Duodenal mucosa (tissue), 2 donors: ENCODE results near the gene PCMT1.
"Not testable (repeated sequence)": the region's sequence is repeated elsewhere in the genome, so short reads cannot be mapped to it uniquely, and the experiment has no call there.

Experiments used
- H3K27ac ChIP-seq: one replicate; pipeline ENCODE4 v1.7.0; 2013; ENCODE audit warnings: low read depth, low read length
- H3K27me3 ChIP-seq, 2 donors: one replicate each; pipeline ENCODE4 v1.7.0; 2013; ENCODE audit warnings: low read length in 2 of 2, control low read depth in 1 of 2; ENCODE audit not compliant: insufficient read depth in 2 of 2, control insufficient read depth in 1 of 2
- H3K36me3 ChIP-seq, 2 donors: one replicate each; pipeline ENCODE4 v1.7.0; 2013; ENCODE audit warnings: low read length in 2 of 2, control low read depth in 1 of 2; ENCODE audit not compliant: insufficient read depth in 2 of 2, control insufficient read depth in 1 of 2
- H3K4me1 ChIP-seq, 2 donors: one replicate each; pipeline ENCODE4 v1.7.0; 2013; ENCODE audit warnings: low read length in 2 of 2, control low read depth in 1 of 2; ENCODE audit not compliant: insufficient read depth in 2 of 2, control insufficient read depth in 1 of 2
- H3K4me3 ChIP-seq, 2 donors: one replicate each; pipeline ENCODE4 v1.7.0; 2013; ENCODE audit warnings: low read length in 2 of 2, low read depth in 1 of 2
- H3K9ac ChIP-seq, 2 donors: one replicate each; pipeline ENCODE4 v1.7.0; 2013; ENCODE audit warnings: low read length in 2 of 2, low read depth in 1 of 2
- H3K9me3 ChIP-seq, 2 donors: one replicate each; pipeline ENCODE4 v1.7.0; 2013; ENCODE audit warnings: low read length in 2 of 2, control low read depth in 1 of 2; ENCODE audit not compliant: control insufficient read depth in 1 of 2

PCMT1 gene

DNA sequence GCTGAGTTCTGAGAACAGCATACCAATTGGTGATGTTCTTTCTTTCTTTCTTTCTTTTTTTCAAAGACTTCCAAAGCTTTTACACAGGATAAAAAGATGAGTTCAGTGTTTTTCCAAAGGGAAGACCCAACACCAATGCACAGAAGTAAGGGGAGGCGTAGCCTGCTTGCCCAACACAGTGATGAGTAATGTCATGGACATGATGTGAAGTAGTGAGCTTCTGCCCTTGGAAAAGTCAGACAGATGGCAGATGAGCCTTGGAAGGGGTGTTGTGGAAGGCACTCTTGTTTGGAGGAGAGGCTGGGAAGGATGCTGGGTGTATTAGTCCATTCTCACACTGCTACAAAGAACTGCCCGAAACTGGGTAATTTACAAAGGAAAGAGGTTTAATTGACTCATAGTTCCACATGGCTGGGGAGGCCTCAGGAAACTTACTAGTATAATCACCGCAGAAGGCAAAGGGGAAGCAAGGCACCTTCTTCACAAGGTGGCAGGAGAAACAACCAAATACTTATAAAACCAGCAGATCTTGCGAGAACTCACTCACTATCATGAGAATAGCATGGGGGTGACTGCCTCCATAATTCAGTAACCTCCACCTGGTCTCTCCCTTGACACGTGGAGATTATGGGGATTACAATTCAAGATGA lies 102.0 kb downstream of the PCMT1 start:
- Histone ChIP-seq H3K9me3 (no peaks in the 10 kb centered on the region), H3K36me3 (peaks cover 0 to 6% of the 10 kb centered on the region in 2 donors), H3K9ac (no peak overlapping the region), H3K27ac (no peak overlapping the region), H3K4me1 (peaks cover 7 to 19% of the 10 kb centered on the region in 2 donors), H3K4me3 (no peak overlapping the region), H3K27me3 (no peaks in the 10 kb centered on the region)

DNA sequence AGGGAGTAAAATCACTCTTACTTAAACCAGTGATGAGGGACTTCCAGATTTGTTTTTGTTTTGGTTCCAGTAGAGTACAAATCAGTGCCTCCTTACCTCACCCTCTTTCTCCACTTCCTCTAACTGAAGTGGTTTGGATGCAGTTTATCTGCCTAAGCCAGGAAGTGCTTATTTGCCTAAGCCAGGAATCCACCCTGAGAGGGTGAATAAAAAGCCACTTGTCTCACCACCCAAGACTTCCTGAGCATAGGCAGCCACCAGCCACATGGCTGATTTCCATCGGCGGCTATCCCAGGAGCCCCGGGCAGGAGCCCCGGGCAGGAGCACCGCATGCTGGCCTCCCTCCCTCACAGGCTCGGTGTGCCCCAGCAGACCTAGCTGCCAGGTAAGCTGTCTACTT lies 102.6 kb downstream of the PCMT1 start:
- no peak overlapping the region for H3K27ac ChIP-seq
- no peaks in the 10 kb centered on the region for H3K27me3 ChIP-seq
- H3K4me3 ChIP-seq: no peak overlapping the region
- H3K36me3 ChIP-seq: peaks cover 0 to 6% of the 10 kb centered on the region in 2 donors
- peaks cover 4 to 16% of the 10 kb centered on the region in 2 donors for H3K4me1 ChIP-seq
- no peak overlapping the region for H3K9ac ChIP-seq
- no peaks in the 10 kb centered on the region for H3K9me3 ChIP-seq

- H3K27me3 ChIP-seq: no peaks in the 10 kb centered on the region
- no peak overlapping the region for H3K9ac ChIP-seq
- no peak overlapping the region for H3K4me3 ChIP-seq
- no peaks in the 10 kb centered on the region for H3K9me3 ChIP-seq
- H3K4me1 ChIP-seq: peaks cover 0 to 9% of the 10 kb centered on the region in 2 donors
- H3K36me3 ChIP-seq: peaks cover 0 to 6% of the 10 kb centered on the region in 2 donors
- no peak overlapping the region for H3K27ac ChIP-seq
Measured at GRCh38 chr6:149852881-149853280, 103.3 kb downstream of the PCMT1 start.

GRCh38 chr6:149854017-149854416 lies 104.5 kb downstream of the PCMT1 start:
- not testable (repeated sequence) for H3K9me3 ChIP-seq, H3K27ac ChIP-seq, H3K4me3 ChIP-seq, H3K36me3 ChIP-seq, H3K27me3 ChIP-seq, H3K4me1 ChIP-seq, H3K9ac ChIP-seq

GRCh38 chr6:149854532-149854931 lies 105.0 kb downstream of the PCMT1 start:
- Histone ChIP-seq H3K36me3 (peaks cover 0 to 6% of the 10 kb centered on the region in 2 donors), H3K4me1 (peaks cover 0 to 7% of the 10 kb centered on the region in 2 donors), H3K27ac (no peak overlapping the region), H3K27me3 (no peaks in the 10 kb centered on the region), H3K4me3 (no peak overlapping the region), H3K9ac (no peak overlapping the region), H3K9me3 (no peaks in the 10 kb centered on the region)

DNA sequence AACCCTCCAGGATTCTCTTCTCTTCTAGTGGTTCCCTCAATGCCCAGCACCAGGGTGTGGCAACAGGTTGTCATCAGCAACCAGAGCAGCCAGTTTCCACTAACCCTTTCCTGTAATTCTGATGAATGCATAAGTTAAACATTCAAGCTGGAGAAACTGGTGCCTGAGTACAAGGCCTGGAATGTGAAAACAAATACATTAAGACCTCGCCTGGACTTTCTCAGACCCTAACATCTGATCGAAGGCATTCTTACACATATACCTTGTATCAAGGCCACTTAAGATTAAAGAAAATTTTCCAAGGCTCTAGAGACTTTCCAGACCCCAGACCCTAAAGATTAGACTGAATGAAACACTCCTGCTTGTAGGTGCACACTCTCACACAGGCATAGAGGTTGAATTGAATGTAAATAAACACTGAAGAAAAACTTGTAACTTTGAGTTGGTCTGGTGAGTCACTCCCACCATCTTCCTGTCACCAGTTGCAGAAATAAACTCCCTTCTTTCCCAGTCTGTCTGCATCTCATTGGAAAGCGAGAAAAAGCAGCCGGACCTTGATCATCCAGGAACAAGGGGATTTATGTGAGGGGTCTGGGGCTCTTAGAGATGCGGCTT lies 105.6 kb downstream of the PCMT1 start:
- Histone ChIP-seq H3K36me3 (peaks cover 0 to 6% of the 10 kb centered on the region in 2 donors), H3K9me3 (no peaks in the 10 kb centered on the region), H3K4me3 (no peak overlapping the region), H3K4me1 (peaks cover 0 to 7% of the 10 kb centered on the region in 2 donors), H3K27me3 (no peaks in the 10 kb centered on the region), H3K9ac (no peak overlapping the region), H3K27ac (no peak overlapping the region)

GRCh38 chr6:149855741-149856140 lies 106.2 kb downstream of the PCMT1 start:
- Histone ChIP-seq H3K9me3 (no peaks in the 10 kb centered on the region), H3K36me3 (peaks cover 0 to 4% of the 10 kb centered on the region in 2 donors), H3K27me3 (no peaks in the 10 kb centered on the region), H3K9ac (no peak overlapping the region), H3K4me1 (peaks cover 0 to 7% of the 10 kb centered on the region in 2 donors), H3K4me3 (no peak overlapping the region), H3K27ac (no peak overlapping the region)

GRCh38 chr6:149856256-149856994 lies 106.9 kb downstream of the PCMT1 start:
- H3K9me3 ChIP-seq: no peaks in the 10 kb centered on the region
- H3K4me3 ChIP-seq: no peak overlapping the region
- no peaks in the 10 kb centered on the region for H3K36me3 ChIP-seq
- peaks cover 0 to 7% of the 10 kb centered on the region in 2 donors for H3K4me1 ChIP-seq
- no peaks in the 10 kb centered on the region for H3K27me3 ChIP-seq
- H3K9ac ChIP-seq: no peak overlapping the region
- H3K27ac ChIP-seq: no peak overlapping the region

DNA sequence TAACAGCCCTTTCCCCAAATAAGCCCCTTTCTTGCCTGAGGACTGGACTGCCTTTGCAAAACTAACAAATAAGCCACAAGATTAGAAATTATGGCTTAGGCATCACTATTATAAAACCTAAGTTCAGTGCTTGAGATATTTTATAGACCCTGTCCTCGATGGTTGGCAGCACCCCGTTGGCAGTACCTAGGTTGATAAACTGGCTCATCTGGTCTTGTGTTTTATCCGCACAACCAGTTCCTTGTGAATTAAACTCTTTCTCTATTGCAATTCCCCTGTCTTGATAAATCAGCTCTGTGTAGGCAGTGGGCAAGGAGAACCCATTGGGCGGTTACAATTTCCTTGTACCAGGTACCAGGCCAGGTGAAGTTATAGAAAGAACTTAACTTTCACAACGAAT lies 108.0 kb downstream of the PCMT1 start:
- no peak overlapping the region for H3K9ac ChIP-seq
- peaks cover under 1 to 15% of the 10 kb centered on the region in 2 donors for H3K4me1 ChIP-seq
- H3K27ac ChIP-seq: no peak overlapping the region
- no peak overlapping the region for H3K4me3 ChIP-seq
- no peaks in the 10 kb centered on the region for H3K36me3 ChIP-seq
- H3K9me3 ChIP-seq: no peaks in the 10 kb centered on the region
- no peaks in the 10 kb centered on the region for H3K27me3 ChIP-seq

- Histone ChIP-seq H3K36me3 (no peaks in the 10 kb centered on the region), H3K27ac (no peak overlapping the region)
Measured at GRCh38 chr6:149859368-149859767, 109.8 kb downstream of the PCMT1 start.

More at GRCh38 chr6:149859368-149859767, 109.8 kb downstream of the PCMT1 start:
- Histone ChIP-seq H3K9ac (no peak overlapping the region), H3K27me3 (no peaks in the 10 kb centered on the region), H3K9me3 (no peaks in the 10 kb centered on the region), H3K4me1 (peaks cover 5 to 18% of the 10 kb centered on the region in 2 donors), H3K4me3 (no peak overlapping the region)
